HG03565 (cell line): ENCODE data around the gene ZBTB48.
"Not testable (repeated sequence)": the region's sequence is repeated elsewhere in the genome, so short reads cannot be mapped to it uniquely, and the experiment has no call there.

Source experiments
- ATAC-seq: cut with Tn5 transposase; IDR thresholded peaks from one replicate; pipeline ENCODE4 v1.9.1; 2021; ENCODE audit warnings: mild to moderate bottlenecking, moderate library complexity; ENCODE audit not compliant: unreplicated experiment

ZBTB48 gene

GRCh38 chr1:6590046-6590445, 10.3 kb downstream of the ZBTB48 start:
- no peak for ATAC-seq

GRCh38 chr1:6591222-6591621, 11.4 kb downstream of the ZBTB48 start:
- no peak for ATAC-seq

DNA sequence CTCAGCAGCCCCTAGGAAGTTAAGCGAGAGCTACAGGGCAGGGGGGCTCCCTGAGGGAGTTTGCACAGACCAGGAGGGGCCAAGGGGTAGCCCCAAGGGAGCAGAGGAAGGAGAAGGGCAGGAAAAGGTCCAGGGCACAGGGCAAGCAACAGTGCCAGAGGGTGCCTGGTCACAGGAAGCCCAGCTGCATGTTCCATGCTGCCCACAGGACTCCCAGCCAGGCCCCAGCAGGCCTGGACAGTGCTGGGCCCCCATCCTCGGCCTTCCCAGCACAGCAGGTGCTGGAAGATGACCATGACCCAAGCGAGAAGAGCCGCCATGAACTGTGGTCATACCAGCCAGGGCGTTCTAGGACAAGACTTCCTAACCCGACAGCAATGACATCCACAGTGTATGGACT, 11.8 kb downstream of the ZBTB48 start:
- ATAC-seq = no peak

GRCh38 chr1:6592441-6592840, 12.6 kb downstream of the ZBTB48 start:
- no peak for ATAC-seq

- ATAC-seq = no peak
These were observed 13.2 kb downstream of the ZBTB48 start for GRCh38 chr1:6592865-6593593.

DNA sequence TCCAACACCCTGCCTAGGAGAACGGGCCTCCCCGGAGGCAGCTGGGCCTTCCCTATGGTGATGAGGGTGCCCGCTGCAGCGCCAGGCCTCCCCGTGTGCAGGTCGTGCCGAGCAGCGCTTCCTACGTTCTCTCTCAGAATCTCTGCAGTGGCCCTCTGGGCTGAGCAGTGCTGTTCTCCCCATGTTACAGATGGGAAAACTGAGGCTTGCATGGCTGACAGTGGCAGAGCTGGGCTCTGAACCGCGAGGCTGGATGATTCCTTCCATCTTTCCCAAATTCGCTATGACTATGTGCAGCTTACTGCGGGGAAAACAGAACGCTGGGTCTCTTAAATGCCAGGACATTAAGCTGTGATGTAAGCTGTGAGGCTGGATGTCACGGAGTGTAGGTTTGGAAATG, 14.0 kb downstream of the ZBTB48 start:
- ATAC-seq = no peak

DNA sequence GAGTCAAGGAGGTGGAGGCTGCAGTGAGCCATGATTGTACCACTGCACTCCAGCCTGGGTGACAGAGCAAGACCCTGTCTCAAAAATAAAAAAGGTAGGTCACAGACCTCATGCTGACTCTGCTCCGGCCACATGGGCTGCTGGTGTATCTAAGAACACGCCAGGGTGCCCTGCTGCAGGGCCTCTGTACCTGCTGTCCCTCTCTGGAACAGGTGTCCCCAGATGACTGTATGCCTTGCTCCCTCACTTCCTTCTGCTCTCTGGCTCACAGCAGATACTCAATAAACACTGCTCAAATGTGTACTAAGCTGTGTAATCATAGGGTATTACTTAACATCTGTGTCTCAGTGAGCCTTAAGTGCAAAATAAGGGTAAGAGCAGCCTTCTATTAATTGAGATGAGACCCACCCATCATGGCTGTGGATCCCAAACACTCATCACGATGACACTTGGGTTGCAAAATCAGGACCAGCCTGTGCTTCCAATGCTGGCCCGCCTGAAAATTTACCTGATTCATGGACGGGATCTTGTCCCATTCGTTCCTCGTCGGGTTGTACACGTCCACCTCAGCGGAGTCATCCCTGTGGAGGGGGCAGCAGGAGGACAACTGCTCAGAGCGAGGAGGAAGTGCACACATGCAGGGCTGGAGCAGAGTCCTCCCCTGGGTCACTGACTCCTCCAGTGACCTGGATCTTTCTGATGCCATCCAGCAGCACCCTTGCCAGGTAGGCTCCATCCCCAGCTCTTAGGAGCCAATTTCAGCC, 15.4 kb downstream of the ZBTB48 start:
- ATAC-seq = no peak

- no peak for ATAC-seq
These were observed 16.6 kb downstream of the ZBTB48 start for GRCh38 chr1:6596351-6596750.

GRCh38 chr1:6596886-6597776, 17.3 kb downstream of the ZBTB48 start:
- no peak for ATAC-seq

DNA sequence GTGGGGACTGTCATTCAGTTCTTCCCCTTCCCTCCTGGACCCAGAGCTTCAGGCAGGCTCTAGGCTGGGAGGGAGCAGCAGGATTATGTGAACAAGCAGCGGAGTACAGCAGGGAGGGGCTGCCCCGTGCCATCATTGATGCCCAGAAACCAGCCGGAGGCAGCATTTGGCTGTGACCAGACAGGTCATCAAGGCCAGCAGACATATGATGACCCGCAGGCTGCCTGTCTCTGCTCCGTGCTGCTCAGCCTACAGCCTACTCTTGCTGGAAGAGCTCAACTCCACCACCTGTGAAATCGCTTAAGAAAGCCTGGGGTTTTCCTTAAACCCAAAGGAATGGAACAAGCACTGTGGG, 18.0 kb downstream of the ZBTB48 start:
- no peak for ATAC-seq

DNA sequence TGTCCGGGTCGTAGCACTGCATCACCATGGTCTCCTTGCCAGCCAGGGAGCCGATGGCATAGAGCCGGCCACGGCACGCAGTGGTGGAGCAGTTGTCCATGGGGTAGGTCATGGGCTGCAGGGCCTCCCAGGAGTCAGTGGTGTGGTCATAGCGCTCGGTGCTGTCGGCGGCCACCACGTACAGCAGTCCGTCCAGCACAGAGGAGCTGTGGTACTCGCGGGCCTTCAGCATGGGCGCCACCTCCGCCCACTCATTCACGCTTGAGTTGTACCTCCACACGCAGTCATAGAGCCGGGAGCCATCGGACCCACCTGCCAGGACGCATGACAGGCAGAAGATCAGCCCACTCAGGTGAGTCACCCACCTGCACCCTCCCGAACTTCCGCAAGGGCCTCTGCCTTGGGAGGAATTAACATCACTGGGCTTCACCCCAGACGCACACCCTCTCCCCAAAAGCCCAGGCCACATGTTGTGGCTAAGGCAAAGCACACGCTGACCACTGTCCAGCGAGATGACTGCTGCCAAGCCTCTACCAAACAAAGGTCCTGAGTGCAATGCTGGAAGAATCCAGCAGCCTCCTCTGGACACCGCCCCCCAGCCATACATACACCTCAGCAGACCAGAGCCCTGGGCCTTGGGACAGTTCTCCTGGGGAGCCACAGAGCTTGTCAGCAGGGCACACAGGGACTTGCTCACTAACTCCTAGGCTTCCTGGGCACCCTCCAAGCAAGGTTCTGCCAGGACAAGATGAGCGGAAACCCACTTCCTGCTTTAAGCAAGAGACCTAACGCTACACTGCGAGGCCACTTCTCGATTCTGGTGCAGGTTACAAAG, 19.6 kb downstream of the ZBTB48 start:
- ATAC-seq = no peak

DNA sequence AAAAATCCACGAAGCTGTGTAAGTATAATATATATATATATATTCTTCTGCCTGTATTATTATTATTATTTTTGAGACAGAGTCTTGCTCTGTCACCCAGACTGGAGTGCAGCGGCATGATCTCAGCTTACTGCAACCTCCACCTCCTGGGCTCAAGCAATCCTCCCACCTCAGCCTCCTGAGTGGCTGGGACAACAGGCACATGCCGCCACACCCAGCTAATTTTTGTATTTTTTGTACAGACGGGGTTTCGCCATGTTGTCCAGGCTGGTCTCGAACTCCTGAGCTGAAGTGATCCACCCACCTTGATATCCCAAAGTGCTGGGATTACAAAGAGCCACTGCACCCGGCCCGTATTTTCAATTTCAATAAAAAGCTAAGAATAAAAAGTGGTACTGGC, 20.2 kb downstream of the ZBTB48 start:
- ATAC-seq = not testable (repeated sequence)

GRCh38 chr1:6600410-6601048, 20.7 kb downstream of the ZBTB48 start:
- ATAC-seq = no peak

DNA sequence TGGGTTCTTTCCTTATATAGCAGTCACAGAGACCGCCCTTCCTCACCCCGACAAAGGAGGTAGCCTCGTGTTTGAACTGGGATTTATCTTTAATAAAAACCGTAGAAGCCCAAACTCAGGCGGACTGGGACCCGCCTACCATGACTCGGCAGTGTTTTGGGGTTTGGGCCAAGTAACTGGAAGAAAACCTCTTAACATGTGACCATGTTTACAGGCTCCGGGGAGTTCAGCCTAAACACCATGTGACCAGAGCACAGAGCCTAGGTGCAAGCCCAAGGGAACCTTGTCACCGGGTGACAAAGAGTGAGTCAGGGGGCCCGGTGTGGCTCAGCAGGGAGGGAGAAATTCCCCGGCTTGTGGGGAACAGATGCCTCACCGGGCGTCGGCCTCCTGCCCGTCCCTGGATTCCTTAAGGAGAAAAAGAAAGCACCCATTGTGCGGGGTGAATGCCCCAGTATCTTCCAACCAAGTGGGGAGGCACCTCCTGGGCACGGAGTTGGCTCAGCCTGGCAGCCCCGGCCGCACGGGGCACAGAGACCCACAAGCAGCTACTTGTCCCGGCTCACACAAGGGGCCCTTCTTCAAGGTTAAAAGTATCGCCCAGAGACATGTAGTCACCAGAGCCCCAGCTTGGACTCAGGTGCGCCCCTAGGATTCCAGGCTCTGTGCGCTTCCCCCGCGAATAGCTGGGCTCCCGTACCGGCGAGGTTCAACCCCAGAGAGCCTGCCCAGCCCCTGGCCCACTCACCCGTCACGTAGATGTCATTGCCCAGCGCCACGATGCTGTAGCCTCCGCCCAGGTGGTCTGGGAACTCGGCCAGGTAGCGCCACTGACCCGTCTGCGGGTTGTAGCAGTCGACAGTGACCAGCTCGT, 21.5 kb downstream of the ZBTB48 start:
- peak; percentile 30 for ATAC-seq

GRCh38 chr1:6601923-6602668, 22.3 kb downstream of the ZBTB48 start:
- ATAC-seq = peak; percentile 4

DNA sequence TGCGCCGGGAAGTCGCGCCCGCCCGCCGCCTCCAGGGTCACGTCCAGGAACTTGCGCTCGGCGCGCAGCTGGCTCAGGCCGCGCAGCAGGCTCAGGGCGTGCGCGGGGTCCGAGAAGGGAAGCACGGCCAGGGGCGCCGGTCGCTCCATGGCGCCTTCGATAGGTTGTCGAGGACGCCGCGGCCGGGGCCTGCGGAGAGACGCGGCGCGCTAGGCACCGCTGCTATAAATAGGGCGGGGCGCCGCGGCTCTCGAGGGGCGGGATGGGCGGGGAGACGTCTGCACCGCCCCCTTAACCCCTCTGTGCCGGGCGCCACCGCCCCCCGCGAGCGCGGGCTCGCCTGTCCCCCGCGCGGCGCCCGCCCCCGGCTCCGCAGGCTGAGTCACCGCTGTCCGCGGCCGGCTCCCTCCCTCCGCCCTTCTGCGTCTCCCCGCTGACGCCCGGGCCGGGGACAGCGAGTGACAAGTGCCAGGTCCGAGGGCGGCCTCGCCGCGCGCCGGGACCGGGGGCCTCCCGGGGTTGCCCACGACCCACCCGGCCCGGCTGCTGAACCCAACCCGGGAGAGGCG, 23.0 kb downstream of the ZBTB48 start, which contains the start of gene KLHL21:
KLHL21 (minus strand) TSS at position 201 of the 569 bp plus-strand sequence; CDS start at position 149, 52 bp downstream.
- peak; percentile 38 for ATAC-seq

- ATAC-seq = peak; percentile 20
These were observed 23.6 kb downstream of the ZBTB48 start for GRCh38 chr1:6603238-6603914.
